ENCODE measurements around the gene SOX21.

SOX21 gene

DNA sequence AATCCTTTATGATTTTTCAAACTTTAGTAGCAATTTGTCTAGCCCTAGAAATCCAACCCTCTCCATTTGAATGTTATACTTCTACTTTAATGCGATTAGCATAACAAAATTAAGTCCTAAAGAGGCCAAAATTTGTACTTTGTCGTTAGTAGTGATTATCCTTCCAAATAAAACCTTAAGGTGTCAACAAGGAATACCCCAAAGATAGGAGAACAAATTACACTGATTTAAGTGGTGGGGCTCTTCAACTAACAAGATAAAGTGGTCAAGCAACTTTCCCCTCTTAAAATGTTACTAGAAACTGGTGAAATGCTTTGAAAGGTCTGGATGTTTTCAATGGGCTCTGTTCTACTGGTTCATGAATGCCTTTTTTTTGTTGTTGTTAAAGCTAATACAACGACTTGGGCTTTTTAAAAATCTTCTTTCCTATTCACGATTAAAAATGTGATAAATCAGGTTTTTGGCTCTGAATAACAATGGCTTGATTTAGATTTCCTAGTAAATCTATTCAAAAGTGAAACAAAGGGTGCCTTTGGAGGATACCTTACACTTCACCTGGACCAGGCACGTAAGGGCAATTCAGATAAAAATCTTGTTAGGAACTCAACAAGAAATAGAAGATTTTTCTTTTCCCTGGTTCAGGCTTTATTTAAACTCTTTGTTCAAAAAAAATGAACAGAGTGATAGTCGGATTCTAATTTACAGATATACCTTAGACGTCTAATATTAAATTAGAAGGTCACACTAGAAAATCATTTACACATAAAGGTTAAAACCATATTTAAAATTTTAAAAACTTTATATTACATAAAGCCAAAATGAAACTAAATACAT, 3.1 kb downstream of the SOX21 start:
- FAIRE-seq (no peak), DNase-seq (ENCODE audit: insufficient read length, low spot score) (no peak)

- FAIRE-seq (no peak), DNase-seq (ENCODE audit: insufficient read length, low spot score) (no peak)
Observed at GRCh38 chr13:94708031-94708859, 4.1 kb downstream of the SOX21 start.

DNA sequence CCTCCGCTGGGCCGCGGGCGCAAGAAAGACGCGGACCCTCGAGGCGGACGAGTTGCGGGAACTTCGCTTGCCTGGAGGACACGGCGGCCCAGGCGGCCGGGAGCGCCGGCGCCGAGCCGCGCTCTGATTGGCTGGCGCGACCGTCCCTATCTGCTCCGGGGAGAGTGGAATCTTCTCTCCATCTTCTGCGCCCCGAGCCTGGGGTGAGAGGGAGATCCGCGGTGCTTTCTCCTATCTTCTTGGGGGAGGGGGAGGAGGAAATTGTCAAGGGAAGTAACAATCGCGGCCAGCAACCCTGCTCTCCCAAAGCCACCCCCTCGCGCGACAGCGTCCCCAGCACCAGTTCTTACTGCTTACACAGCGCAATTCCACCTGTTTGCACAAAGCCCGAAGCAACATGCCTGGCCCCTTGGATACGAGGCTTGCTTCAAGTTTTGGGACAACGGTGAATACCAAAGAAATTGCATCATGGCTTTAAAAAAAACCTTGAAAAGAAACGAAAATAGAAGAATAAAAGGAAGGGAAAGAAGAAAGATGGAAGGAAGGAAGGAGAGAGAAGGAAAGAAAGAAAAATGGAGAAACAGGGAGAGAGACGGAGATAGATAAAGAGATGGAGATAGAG, 4.8 kb downstream of the SOX21 start:
- FAIRE-seq (no peak), DNase-seq (ENCODE audit: insufficient read length, low spot score) (no peak)

DNA sequence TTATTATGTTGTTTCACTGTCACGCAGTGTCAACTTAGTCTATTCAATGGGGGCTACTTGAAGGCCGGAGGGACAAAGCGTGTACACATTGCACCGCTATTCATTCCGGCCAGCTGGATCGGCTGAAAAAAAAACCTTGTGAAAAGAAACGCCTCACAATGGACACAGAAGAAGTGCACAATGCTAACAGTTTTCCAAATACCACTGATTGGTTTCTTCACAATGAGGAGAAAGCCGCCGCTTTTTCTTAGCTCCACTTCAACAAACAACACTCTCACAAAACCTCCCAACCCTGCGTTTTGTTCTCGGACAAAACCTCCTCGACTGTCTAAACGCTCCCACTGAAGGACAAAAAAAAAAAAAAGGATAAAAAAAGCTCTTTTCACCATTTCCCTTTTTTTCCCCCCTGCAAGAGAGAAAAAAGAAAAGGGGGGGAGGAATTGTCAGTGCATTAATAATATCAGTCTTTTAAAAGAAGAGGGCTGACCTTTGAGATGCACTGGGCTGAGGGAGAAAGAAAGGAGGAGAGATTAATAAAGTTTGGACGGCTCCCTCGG, 5.4 kb downstream of the SOX21 start:
- FAIRE-seq (no peak), DNase-seq (ENCODE audit: insufficient read length, low spot score) (no peak)

GRCh38 chr13:94706101-94706842, 6.1 kb downstream of the SOX21 start:
- no peak for DNase-seq (ENCODE audit: insufficient read length, low spot score)
- FAIRE-seq = no peak

DNA sequence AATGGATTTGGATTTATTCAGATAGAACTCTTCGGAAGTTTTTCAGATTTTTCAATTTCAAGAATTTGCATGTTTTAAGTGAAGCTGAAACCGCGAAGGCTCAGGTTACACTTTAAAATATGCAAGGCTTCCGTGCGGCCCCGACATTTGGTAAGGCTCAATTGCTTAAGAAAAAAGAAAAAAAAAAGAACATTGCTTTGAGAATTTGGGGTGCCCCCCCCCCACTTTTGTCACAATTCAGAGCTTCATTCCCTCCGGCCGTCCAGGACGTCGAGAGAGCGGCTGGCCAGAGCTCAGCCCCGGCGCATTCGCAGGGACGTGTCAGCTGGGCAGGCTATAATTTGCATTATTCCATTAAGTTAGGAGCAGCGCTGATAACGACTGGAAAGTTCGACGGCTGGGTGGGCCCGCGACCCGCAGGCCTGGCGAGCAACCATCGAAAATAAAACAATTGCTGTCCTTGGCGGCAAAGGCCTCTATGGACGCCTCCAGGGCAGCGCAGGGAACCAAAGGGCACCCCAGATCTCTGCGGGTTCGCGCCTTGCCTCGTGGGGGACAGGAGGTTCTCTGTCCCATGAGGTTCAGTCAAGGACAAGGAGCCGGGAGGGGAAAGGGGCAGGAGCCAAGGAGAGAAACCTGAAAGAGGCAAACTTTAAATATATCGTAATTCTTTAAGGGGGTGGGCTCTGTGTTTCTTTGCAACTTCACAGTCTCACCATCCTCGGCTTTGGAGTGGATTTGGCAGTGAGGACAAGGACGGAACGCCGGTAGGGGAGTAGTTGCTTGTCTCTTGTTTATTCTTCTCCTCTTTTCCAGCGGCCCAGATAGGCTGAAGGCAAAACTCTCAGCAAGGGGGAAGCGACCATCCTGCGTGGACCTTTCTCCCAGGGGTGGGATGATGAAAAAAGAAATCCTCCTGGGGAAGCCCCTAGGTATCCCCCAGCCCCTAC, 7.0 kb downstream of the SOX21 start:
- no peak for DNase-seq (ENCODE audit: insufficient read length, low spot score)
- FAIRE-seq = no peak

DNA sequence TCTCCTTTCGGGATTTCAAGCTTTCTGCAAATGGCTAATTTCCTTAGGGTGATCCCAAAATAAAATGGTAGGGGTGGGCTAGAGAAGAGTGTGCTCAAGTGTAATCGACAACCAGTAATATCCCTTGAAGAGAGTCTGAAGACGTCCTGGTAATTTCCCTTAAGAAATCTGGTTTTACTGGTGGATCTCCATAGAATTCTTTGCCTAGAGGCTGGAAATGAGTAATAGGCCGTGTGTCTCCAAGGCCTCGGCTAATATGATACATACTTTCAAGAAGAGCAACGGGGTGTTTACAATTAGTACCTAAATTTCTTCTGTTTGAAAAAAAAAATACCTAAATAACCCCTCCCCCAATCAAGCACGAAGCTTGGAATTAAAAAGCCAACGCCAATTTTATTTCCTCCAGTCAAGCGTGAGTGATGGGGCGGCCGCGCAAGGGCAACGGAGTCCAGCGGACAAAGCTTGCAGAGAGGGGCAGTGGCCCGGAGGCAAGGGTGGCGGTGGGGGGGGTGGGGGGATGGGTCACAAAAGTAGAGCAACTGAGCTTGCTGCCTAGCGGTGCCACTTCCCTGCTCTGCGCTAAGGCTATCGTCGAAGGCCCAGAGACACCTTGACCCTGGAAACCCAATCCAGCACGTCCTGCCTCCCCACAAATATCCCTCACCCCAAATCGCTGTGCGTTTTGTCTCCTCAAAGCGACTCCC, 7.8 kb downstream of the SOX21 start:
- DNase-seq (ENCODE audit: insufficient read length, low spot score) = no peak
- FAIRE-seq = no peak

DNA sequence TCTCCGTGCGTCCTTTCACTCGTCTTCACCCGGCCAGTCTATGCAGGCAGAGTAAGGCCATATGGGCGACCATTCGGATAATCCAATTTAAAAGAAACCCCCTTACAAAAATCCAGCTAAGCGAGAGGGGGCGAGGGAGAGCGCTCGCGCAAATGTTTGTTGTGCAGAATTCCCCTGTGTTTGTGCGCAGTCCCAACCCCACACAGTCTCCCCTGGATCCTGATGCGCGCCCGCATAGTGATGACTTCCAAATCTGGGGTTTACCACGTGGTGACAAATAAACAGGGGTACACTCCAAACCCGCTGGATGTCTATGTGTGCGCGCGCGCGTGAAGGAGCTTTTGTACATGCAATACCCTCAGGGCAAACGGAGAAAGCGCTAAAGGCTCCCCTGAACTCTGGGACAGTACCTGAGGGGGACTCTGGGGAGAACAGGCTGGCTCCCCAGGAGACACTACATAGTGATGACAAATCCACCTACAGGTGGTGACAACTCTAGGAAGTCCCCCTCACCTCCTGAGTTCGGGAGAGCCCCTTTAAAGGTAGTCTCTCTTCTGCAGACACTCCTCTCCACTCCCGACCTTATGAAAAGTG, 8.5 kb downstream of the SOX21 start:
- FAIRE-seq (no peak), DNase-seq (ENCODE audit: insufficient read length, low spot score) (no peak)

GRCh38 chr13:94703271-94703670, 9.1 kb downstream of the SOX21 start:
- DNase-seq (ENCODE audit: insufficient read length, low spot score) (no peak), FAIRE-seq (no peak)

GRCh38 chr13:94702181-94703041, 9.9 kb downstream of the SOX21 start:
- FAIRE-seq (no peak), DNase-seq (ENCODE audit: insufficient read length, low spot score) (no peak)

- FAIRE-seq (no peak), DNase-seq (ENCODE audit: insufficient read length, low spot score) (no peak)
Observed at GRCh38 chr13:94701313-94702180, 10.8 kb downstream of the SOX21 start.

DNA sequence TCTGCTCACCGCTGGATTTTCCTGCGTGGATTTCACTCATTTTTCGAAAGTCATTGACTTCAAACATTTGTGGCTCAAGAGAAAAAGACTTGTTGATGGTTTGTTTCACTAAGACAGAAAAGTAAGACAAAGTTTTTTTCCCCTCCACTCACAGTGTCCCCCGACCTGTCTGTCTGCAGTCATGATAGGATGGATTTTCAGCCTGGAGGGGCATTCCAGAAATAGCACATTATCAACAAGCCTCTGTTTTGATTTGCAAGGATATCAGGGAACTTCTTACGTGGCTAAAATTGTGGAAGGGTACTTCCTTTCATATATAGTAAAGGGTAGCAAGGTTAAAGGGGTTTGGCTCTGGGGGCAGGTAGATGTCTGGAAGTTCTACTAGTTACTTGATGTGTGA, 11.8 kb downstream of the SOX21 start:
- no peak for FAIRE-seq
- DNase-seq (ENCODE audit: insufficient read length, low spot score) = no peak

DNA sequence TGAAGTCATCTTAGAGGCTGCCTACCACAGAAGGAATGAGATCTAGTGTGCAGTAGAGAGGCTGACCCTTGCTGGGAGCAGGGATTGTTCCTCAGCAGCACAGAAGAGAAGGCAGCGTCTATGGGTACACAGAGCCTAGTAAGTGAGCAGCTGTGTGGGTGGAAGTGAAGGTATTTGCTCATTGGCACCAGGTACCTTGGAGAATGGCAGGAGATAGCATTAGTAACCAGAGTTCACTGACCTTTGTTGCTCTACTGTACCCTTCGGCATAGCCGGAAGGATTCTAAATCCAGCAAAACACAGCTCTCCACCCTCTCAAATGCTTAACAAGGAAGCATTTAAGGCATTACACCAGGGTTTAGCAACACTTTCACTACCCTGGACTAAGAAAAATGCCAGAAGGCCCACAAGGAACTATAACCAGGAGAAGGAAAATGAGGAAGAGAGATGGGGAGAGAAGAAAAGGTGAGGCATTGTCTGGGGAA, 12.3 kb downstream of the SOX21 start:
- DNase-seq (ENCODE audit: insufficient read length, low spot score) (no peak), FAIRE-seq (no peak)

- DNase-seq (ENCODE audit: insufficient read length, low spot score) (no peak), FAIRE-seq (no peak)
Observed at GRCh38 chr13:94696171-94696570, 16.2 kb downstream of the SOX21 start.

DNA sequence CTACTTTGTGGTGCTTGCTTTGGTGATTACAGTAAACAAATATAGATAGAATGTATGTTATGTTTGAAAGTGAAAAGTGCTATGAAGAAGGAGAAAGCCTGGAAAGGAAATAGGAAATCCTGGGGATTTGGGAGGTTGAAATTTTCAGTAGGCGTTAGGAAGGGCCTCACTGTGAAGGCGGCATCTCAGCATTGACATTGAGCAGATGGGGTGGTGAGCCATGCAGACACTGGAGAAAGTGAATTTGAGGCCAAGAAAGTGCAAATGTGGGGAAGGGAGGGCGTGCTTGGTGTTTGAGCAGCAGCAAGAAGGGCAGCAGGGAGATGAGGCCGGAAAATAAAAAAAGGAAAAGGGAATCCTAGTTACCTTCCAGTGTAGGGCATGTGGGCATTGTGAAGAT, 20.3 kb downstream of the SOX21 start:
- FAIRE-seq = no peak
- DNase-seq (ENCODE audit: insufficient read length, low spot score) = no peak

DNA sequence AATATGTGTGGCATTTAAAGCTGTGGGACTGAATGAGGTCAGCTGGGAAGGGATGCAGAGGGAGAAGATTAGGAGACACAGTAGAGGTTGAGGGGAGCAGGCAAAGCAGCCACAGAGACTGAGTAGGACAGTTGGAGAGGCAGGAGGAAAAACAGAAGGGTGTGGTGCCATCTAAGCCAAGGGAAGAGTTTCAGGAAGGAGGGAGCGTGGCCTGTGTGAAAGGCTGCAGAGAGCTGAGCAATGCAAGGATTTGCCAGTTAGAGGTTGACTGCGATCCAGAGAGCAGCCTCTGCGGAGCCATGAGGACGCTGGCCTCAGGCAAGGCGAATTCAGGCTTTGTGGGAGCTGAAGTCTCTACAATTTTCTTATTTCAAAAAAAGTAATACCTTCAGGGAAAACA, 28.9 kb downstream of the SOX21 start:
- FAIRE-seq = no peak
- DNase-seq (ENCODE audit: insufficient read length, low spot score) = no peak
